ENCODE results near the gene WHRN. TPM values are rescaled to one million over a fixed set of nuclear protein-coding genes. Genes with fewer than 3 reads are reported as not detected.

WHRN gene
- total and polyA plus RNA-seq, 2 donors (not counting 1 experiment from before 2014, with no cell fraction given) = 19.4 to 95.7 TPM

DNA sequence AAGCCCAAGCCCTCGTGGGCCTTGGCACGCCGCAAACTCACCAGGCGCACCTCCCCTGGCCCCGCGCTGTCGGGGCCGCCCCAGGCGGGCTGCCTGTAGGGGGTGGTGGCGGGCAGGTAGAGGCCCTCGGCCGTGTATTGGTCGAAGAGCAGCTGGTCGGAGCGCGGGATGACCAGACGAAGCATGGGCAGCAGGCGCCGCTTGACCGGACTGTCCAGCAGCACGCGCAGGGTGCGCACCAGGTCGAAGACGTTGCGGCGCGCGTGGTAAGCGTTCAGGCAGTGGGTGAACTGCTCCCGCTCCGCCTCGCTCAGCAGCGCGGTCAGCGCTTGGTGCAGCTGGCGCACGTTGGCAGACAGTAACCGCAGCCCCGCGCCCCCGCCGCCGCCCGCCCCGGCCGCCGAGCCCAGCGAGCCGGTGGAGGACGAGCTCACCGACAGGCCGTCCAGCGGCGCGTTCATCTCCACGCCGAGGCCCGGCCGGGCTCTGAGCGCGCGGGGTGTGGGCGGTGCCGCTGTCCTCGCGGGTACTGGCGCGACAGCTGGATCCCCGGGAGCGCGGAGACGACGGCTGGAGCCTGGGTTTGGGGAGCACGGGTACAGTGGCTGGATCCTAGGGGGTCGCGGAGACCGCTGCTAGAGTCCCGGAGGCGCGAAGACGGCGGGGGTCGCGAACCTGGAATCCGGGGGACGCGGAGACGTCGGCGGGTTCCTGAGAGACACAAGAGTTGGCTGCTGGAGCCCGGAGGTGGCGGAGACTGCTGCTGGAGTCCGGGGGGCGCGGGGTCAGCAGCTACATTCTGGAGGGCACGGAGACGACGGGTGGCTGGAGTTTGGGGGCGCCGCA is 709 bp downstream of the WHRN start:
- H3K27me3 ChIP-seq (replicated peaks in 1 of 4; ENCODE audit: control extremely low read depth in 1 of 4, control insufficient read depth in 3 of 4, insufficient read depth in 4 of 4, low read length in 3 of 4) = peaks cover 0 to 17% (median 8%) of the 10 kb centered on the region in 4 experiments
- WGBS (ENCODE audit: insufficient coverage) = 16% methylated on average over 101 of the region's 101 CpGs
- peak overlapping the region; percentile 65 for H3K9ac ChIP-seq (ENCODE audit: low read length)
- H3K9me3 ChIP-seq (ENCODE audit: control extremely low read depth in 1 of 3, control insufficient read depth in 2 of 3, insufficient read depth in 1 of 3, low read length in 2 of 3) = peaks cover 0 to 4% (median 0%) of the 10 kb centered on the region in 3 donors
- H3K4me3 ChIP-seq (ENCODE audit: control extremely low read depth in 1 of 5, extremely low read depth in 1 of 5, insufficient read depth in 1 of 5, low read depth in 2 of 5, low read length in 4 of 5) = peak overlapping the region; percentile 4 to 77 (median 65)
- Mint-ChIP-seq H3K4me1 (peaks cover 43% of the 10 kb centered on the region), H3K4me3 (peak overlapping the region; percentile 90), H3K9me3 (ENCODE audit: insufficient read depth) (no peaks in the 10 kb centered on the region), H3K27me3 (peaks cover 21% of the 10 kb centered on the region), H3K27ac (peak overlapping the region; percentile 78)
- ATAC-seq (ENCODE audit: low read depth) (peak; percentile 15), DNase-seq (peak; percentile 69)
- peak overlapping the region in 1 of 2 donors; percentile 47 for H3K27ac ChIP-seq (ENCODE audit: low read length in 2 of 2)
- H4K20me1 ChIP-seq (ENCODE audit: control insufficient read depth, insufficient read depth, low read length, poor library complexity, severe bottlenecking) = no peaks in the 10 kb centered on the region
- peaks cover 29 to 41% of the 10 kb centered on the region in 2 donors for H3K4me1 ChIP-seq (ENCODE audit: control insufficient read depth in 2 of 2, insufficient read depth in 2 of 2, low read length in 2 of 2)
- no peaks in the 10 kb centered on the region for H3K79me2 ChIP-seq (ENCODE audit: control insufficient read depth, insufficient read depth, low read length)
- H2AFZ ChIP-seq (ENCODE audit: insufficient read depth, low read depth, low read length, poor library complexity, severe bottlenecking) = peak overlapping the region; percentile 75
- no peak for TF ChIP-seq EZH2 (IDR thresholded peaks at IDR 0.05; ENCODE audit: borderline replicate concordance, insufficient read depth, low read depth, low read length, poor library complexity, severe bottlenecking)
- TF ChIP-seq, protein P1, sequence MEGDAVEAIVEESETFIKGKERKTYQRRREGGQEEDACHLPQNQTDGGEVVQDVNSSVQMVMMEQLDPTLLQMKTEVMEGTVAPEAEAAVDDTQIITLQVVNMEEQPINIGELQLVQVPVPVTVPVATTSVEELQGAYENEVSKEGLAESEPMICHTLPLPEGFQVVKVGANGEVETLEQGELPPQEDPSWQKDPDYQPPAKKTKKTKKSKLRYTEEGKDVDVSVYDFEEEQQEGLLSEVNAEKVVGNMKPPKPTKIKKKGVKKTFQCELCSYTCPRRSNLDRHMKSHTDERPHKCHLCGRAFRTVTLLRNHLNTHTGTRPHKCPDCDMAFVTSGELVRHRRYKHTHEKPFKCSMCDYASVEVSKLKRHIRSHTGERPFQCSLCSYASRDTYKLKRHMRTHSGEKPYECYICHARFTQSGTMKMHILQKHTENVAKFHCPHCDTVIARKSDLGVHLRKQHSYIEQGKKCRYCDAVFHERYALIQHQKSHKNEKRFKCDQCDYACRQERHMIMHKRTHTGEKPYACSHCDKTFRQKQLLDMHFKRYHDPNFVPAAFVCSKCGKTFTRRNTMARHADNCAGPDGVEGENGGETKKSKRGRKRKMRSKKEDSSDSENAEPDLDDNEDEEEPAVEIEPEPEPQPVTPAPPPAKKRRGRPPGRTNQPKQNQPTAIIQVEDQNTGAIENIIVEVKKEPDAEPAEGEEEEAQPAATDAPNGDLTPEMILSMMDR (IDR thresholded peaks at IDR 0.05) = peak; percentile 46
- POLR2A ChIA-PET = interaction anchor here (0.6 to 1.6 kb wide), 8 partner anchors 20 to 378 kb away, joined by 3 to 6 read pairs (median 3); no protein-coding TSS in a partner anchor
- no peaks in the 10 kb centered on the region for H3K36me3 ChIP-seq (replicated peaks in 1 of 2; ENCODE audit: control extremely low read depth in 1 of 2, control insufficient read depth in 1 of 2, extremely low read depth in 1 of 2, insufficient read depth in 2 of 2, low read length in 1 of 2)
- peak overlapping the region; percentile 76 for H3K4me2 ChIP-seq (replicated peaks; ENCODE audit: low read depth, low read length, poor library complexity, severe bottlenecking)
- intact Hi-C loops (cut with micrococcal nuclease) = loop anchor here (1.0 to 2.0 kb wide), 6 partner anchors 17 to 165 kb away; partner anchors contain the start of genes ATP6V1G1 and TMEM268
- CTCF ChIA-PET = interaction anchor here (0.7 to 11.1 kb wide), 13 partner anchors 15 to 166 kb away, joined by 3 to 212 read pairs (median 6); no protein-coding TSS in a partner anchor
